HuH-7 (cell line): ENCODE measurements around the gene TMCC1.
A peak's percentile ranks its signal among the peaks of the same experiment; 100 is the strongest.

ENCODE experiments used
- DNase-seq: peaks from one replicate; pipeline ENCODE4 v3.0.0; 2011; ENCODE audit warnings: low spot score

The TMCC1 gene

GRCh38 chr3:129609591-129610182 lies 283.8 kb downstream of the TMCC1 start:
- DNase-seq = no peak

GRCh38 chr3:129608936-129609590 lies 284.4 kb downstream of the TMCC1 start:
- DNase-seq = no peak

- DNase-seq = peak; percentile 64
Observed at GRCh38 chr3:129608087-129608935, 285.2 kb downstream of the TMCC1 start.

GRCh38 chr3:129607391-129608068 lies 286.0 kb downstream of the TMCC1 start:
- DNase-seq = no peak

GRCh38 chr3:129606636-129607390 lies 286.7 kb downstream of the TMCC1 start, which contains the start of gene PLXND1:
Gene PLXND1 (minus strand): TSS chr3:129606676. CDS start chr3:129606639, 37 bp downstream.
- DNase-seq = peak; percentile 89

- peak; percentile 68 for DNase-seq
Observed at GRCh38 chr3:129605922-129606635, 287.4 kb downstream of the TMCC1 start.

GRCh38 chr3:129605203-129605921 lies 288.1 kb downstream of the TMCC1 start:
- peak; percentile 49 for DNase-seq

GRCh38 chr3:129604767-129605166 lies 288.7 kb downstream of the TMCC1 start:
- no peak for DNase-seq

GRCh38 chr3:129603991-129604749 lies 289.3 kb downstream of the TMCC1 start:
- DNase-seq = no peak

GRCh38 chr3:129603561-129603942 lies 290.0 kb downstream of the TMCC1 start:
- no peak for DNase-seq

GRCh38 chr3:129602730-129603560 lies 290.6 kb downstream of the TMCC1 start:
- DNase-seq = no peak

GRCh38 chr3:129602309-129602708 lies 291.2 kb downstream of the TMCC1 start:
- DNase-seq = no peak

- DNase-seq = no peak
Observed at GRCh38 chr3:129601713-129602112, 291.8 kb downstream of the TMCC1 start.

GRCh38 chr3:129600348-129600747 lies 293.2 kb downstream of the TMCC1 start:
- DNase-seq = no peak

- no peak for DNase-seq
Observed at GRCh38 chr3:129599607-129600006, 293.9 kb downstream of the TMCC1 start.

- no peak for DNase-seq
Observed at GRCh38 chr3:129599073-129599472, 294.4 kb downstream of the TMCC1 start.

GRCh38 chr3:129598484-129598883 lies 295.0 kb downstream of the TMCC1 start:
- no peak for DNase-seq

- DNase-seq = no peak
Observed at GRCh38 chr3:129598000-129598381, 295.5 kb downstream of the TMCC1 start.
